Parathyroid adenoma (tissue), 2 donors: ENCODE data around the gene LRRC47.

Source experiments
- H2AFZ ChIP-seq: fragments of 300-600 bp; sonication (generic); one replicate; pipeline ENCODE4 v1.7.0; 2017; ENCODE audit warnings: antibody characterized with exemption, mild to moderate bottlenecking
- H3K27ac ChIP-seq: fragments of 300-600 bp; sonication (generic); one replicate; pipeline ENCODE4 v1.7.0; 2017
- H3K27me3 ChIP-seq: fragments of 300-600 bp; sonication (generic); one replicate; pipeline ENCODE4 v1.7.0; 2017; ENCODE audit warnings: low read length; ENCODE audit not compliant: control insufficient read depth, insufficient read depth
- H3K36me3 ChIP-seq: fragments of 300-600 bp; sonication (generic); one replicate; pipeline ENCODE4 v1.7.0; 2017; ENCODE audit warnings: low read length; ENCODE audit not compliant: control insufficient read depth, insufficient read depth
- H3K4me1 ChIP-seq: fragments of 300-600 bp; sonication (generic); one replicate; pipeline ENCODE4 v1.7.0; 2017; ENCODE audit warnings: control low read depth
- H3K4me2 ChIP-seq: fragments of 300-600 bp; sonication (generic); one replicate; pipeline ENCODE4 v1.7.0; 2017; ENCODE audit warnings: low read length
- H3K4me3 ChIP-seq: fragments of 300-600 bp; sonication (generic); one replicate; pipeline ENCODE4 v1.7.0; 2017; ENCODE audit warnings: low read depth, low read length
- H3K79me2 ChIP-seq: fragments of 300-600 bp; sonication (generic); one replicate; pipeline ENCODE4 v1.7.0; 2017; ENCODE audit warnings: control low read depth
- H3K9ac ChIP-seq: fragments of 300-600 bp; sonication (generic); one replicate; pipeline ENCODE4 v1.7.0; 2017; ENCODE audit warnings: mild to moderate bottlenecking
- H3K9me3 ChIP-seq: fragments of 300-600 bp; sonication (generic); one replicate; pipeline ENCODE4 v1.7.0; 2017; ENCODE audit warnings: low read length; ENCODE audit not compliant: control insufficient read depth
- TF ChIP-seq, protein P1 (sequence below): fragments of 300-600 bp; sonication (generic); IDR thresholded peaks from one replicate; pipeline ENCODE4 v1.7.0; 2017; ENCODE audit warnings: antibody characterized with exemption, mild to moderate bottlenecking
- donor health status: primary hyperparathyroidism.

Gene LRRC47

GRCh38 chr1:3787349-3787715 is 9.0 kb downstream of the LRRC47 start:
- TF ChIP-seq, protein P1, sequence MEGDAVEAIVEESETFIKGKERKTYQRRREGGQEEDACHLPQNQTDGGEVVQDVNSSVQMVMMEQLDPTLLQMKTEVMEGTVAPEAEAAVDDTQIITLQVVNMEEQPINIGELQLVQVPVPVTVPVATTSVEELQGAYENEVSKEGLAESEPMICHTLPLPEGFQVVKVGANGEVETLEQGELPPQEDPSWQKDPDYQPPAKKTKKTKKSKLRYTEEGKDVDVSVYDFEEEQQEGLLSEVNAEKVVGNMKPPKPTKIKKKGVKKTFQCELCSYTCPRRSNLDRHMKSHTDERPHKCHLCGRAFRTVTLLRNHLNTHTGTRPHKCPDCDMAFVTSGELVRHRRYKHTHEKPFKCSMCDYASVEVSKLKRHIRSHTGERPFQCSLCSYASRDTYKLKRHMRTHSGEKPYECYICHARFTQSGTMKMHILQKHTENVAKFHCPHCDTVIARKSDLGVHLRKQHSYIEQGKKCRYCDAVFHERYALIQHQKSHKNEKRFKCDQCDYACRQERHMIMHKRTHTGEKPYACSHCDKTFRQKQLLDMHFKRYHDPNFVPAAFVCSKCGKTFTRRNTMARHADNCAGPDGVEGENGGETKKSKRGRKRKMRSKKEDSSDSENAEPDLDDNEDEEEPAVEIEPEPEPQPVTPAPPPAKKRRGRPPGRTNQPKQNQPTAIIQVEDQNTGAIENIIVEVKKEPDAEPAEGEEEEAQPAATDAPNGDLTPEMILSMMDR = no peak
- Histone ChIP-seq H3K79me2 (peaks cover 6% of the 10 kb centered on the region), H3K27me3 (no peaks in the 10 kb centered on the region), H3K9ac (no peak overlapping the region), H3K36me3 (no peaks in the 10 kb centered on the region), H3K4me1 (no peaks in the 10 kb centered on the region), H3K4me2 (no peak overlapping the region), H3K9me3 (no peaks in the 10 kb centered on the region), H2AFZ (no peak overlapping the region), H3K27ac (no peak overlapping the region), H3K4me3 (no peak overlapping the region)

- Histone ChIP-seq H3K27ac (no peak overlapping the region), H2AFZ (no peak overlapping the region), H3K79me2 (peaks cover 1% of the 10 kb centered on the region), H3K27me3 (no peaks in the 10 kb centered on the region), H3K36me3 (no peaks in the 10 kb centered on the region), H3K9ac (no peak overlapping the region), H3K4me1 (no peaks in the 10 kb centered on the region), H3K4me3 (no peak overlapping the region), H3K9me3 (no peaks in the 10 kb centered on the region), H3K4me2 (no peak overlapping the region)
- TF ChIP-seq, protein P1 = no peak
Measured at GRCh38 chr1:3786468-3787348, 9.6 kb downstream of the LRRC47 start.

GRCh38 chr1:3785456-3786157 is 10.7 kb downstream of the LRRC47 start:
- H3K9me3 ChIP-seq = no peaks in the 10 kb centered on the region
- H3K27me3 ChIP-seq = no peaks in the 10 kb centered on the region
- H3K79me2 ChIP-seq = no peaks in the 10 kb centered on the region
- no peaks in the 10 kb centered on the region for H3K36me3 ChIP-seq
- no peak overlapping the region for H3K9ac ChIP-seq
- TF ChIP-seq, protein P1 = no peak
- no peak overlapping the region for H3K27ac ChIP-seq
- no peak overlapping the region for H3K4me2 ChIP-seq
- no peaks in the 10 kb centered on the region for H3K4me1 ChIP-seq
- H2AFZ ChIP-seq = no peak overlapping the region
- H3K4me3 ChIP-seq = no peak overlapping the region

- no peaks in the 10 kb centered on the region for H3K27me3 ChIP-seq
- no peak overlapping the region for H2AFZ ChIP-seq
- no peaks in the 10 kb centered on the region for H3K36me3 ChIP-seq
- no peak overlapping the region for H3K4me3 ChIP-seq
- H3K79me2 ChIP-seq = no peaks in the 10 kb centered on the region
- H3K27ac ChIP-seq = no peak overlapping the region
- H3K9me3 ChIP-seq = no peaks in the 10 kb centered on the region
- no peak overlapping the region for H3K4me2 ChIP-seq
- TF ChIP-seq, protein P1 = no peak
- no peak overlapping the region for H3K9ac ChIP-seq
- H3K4me1 ChIP-seq = no peaks in the 10 kb centered on the region
Measured at GRCh38 chr1:3785045-3785444, 11.3 kb downstream of the LRRC47 start.
